ENCODE data around the gene STXBP5. TPM values are rescaled to one million over a fixed set of nuclear protein-coding genes. Genes with fewer than 3 reads are reported as not detected.

Gene STXBP5
- total RNA-seq, 1 experiment from 2014 or later: 11.6 TPM

- H3K14ac ChIP-seq (ENCODE audit: insufficient read depth, low read length): no peak overlapping the region
- no peak overlapping the region for H3K18ac ChIP-seq (ENCODE audit: insufficient read length, low read depth, low read length)
- no peak overlapping the region for H3K27ac ChIP-seq (ENCODE audit: insufficient read length, low read depth, low read length)
- H3K56ac ChIP-seq (ENCODE audit: insufficient read length, low read depth, low read length): no peak overlapping the region
- Mint-ChIP-seq H3K27me3 (ENCODE audit: low read depth) (no peaks in the 10 kb centered on the region), H3K4me3 (no peak overlapping the region), H3K4me1 (no peaks in the 10 kb centered on the region), H3K27ac (no peak overlapping the region), H3K9me3 (no peaks in the 10 kb centered on the region; a peak in 1 of 5 replicates), H3K36me3 (ENCODE audit: insufficient read depth in 1 of 3, low read depth in 3 of 3) (no peaks in the 10 kb centered on the region)
- no peak overlapping the region for H3K4me2 ChIP-seq (ENCODE audit: insufficient read depth, insufficient read length, low read length)
- no peak overlapping the region for H2AK5ac ChIP-seq (ENCODE audit: insufficient read length, low read length)
- TF ChIP-seq CTCF (conservative IDR thresholded peaks at IDR 0.05): no peak
- no peak overlapping the region for H3K9ac ChIP-seq (ENCODE audit: extremely low read depth, insufficient read length, low read length)
- no peaks in the 10 kb centered on the region for H3K79me2 ChIP-seq (ENCODE audit: insufficient read depth, low read length)
- H4K20me1 ChIP-seq (ENCODE audit: control insufficient read depth, insufficient read depth, insufficient read length): no peaks in the 10 kb centered on the region
- H2BK120ac ChIP-seq (ENCODE audit: low read depth, low read length, poor library complexity, severe bottlenecking): no peak overlapping the region
- no peak overlapping the region for H3K4ac ChIP-seq (ENCODE audit: low read depth, low read length)
- no peak overlapping the region for H2BK12ac ChIP-seq (ENCODE audit: insufficient read length, low read depth, low read length)
- H2AFZ ChIP-seq (ENCODE audit: low read length): no peak overlapping the region
- H2BK20ac ChIP-seq (ENCODE audit: low read depth, low read length, poor library complexity, severe bottlenecking): no peak overlapping the region
- H3K4me1 ChIP-seq (ENCODE audit: insufficient read depth, low read length): no peaks in the 10 kb centered on the region
- no peak for DNase-seq
- H3K79me1 ChIP-seq (ENCODE audit: insufficient read depth, low read depth, low read length, poor library complexity, severe bottlenecking): no peaks in the 10 kb centered on the region
- no peak overlapping the region for H4K5ac ChIP-seq (ENCODE audit: insufficient read length, low read depth, low read length)
- H4K8ac ChIP-seq (replicated peaks; ENCODE audit: insufficient read length, low read depth, low read length): no peak overlapping the region
- H2BK5ac ChIP-seq (ENCODE audit: insufficient read length, low read length): no peak overlapping the region
- no peaks in the 10 kb centered on the region for H3K23me2 ChIP-seq (ENCODE audit: insufficient read length, low read depth, low read length, poor library complexity, severe bottlenecking)
- H3K27me3 ChIP-seq (ENCODE audit: insufficient read depth, low read length): no peaks in the 10 kb centered on the region
- no peaks in the 10 kb centered on the region for H3K9me3 ChIP-seq (ENCODE audit: control insufficient read depth, low read depth, low read length)
- H4K91ac ChIP-seq (ENCODE audit: insufficient read length, low read depth, low read length): no peak overlapping the region
- no peak overlapping the region for H3K23ac ChIP-seq (ENCODE audit: insufficient read length, low read depth, low read length)
- H2BK15ac ChIP-seq (ENCODE audit: low read depth, low read length): no peak overlapping the region
- H3T11ph ChIP-seq (ENCODE audit: low read length): no peak overlapping the region
Observed at GRCh38 chr6:147164761-147165160, 39.5 kb upstream of the STXBP5 start.

All from H9 (cell line).